ENCODE measurements around the gene PDE4B. TPM values are rescaled to one million over a fixed set of nuclear protein-coding genes. Genes with fewer than 3 reads are reported as not detected.
"Not testable (repeated sequence)": the region's sequence is repeated elsewhere in the genome, so short reads cannot be mapped to it uniquely, and the experiment has no call there.

PDE4B gene
- total RNA-seq, 2 donors from 2014 or later = 1.6 to 12.2 TPM

DNA sequence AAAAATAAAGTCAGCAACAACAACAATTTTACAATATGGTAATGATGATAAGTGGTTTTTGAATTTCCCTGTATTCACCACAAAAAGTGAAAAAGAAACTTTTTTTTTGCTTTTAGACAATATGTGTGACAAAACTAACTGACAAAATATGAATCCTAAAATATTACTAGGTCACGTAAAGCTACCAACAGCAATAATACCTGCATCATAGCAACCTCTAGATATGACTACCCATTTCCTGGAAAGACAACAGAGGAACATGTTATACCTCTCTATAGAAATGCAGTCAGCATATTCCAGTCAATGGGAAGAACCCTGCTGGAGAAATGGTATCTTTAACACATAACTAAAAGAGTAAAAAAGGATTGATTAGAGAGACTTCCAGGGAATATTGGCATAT lies 73.7 kb downstream of the PDE4B start:
- H3K4me1 ChIP-seq = no peaks in the 10 kb centered on the region
- H3K27ac ChIP-seq = no peak overlapping the region
- DNase-seq (no peak), ATAC-seq (no peak)
- TF ChIP-seq, protein P1, sequence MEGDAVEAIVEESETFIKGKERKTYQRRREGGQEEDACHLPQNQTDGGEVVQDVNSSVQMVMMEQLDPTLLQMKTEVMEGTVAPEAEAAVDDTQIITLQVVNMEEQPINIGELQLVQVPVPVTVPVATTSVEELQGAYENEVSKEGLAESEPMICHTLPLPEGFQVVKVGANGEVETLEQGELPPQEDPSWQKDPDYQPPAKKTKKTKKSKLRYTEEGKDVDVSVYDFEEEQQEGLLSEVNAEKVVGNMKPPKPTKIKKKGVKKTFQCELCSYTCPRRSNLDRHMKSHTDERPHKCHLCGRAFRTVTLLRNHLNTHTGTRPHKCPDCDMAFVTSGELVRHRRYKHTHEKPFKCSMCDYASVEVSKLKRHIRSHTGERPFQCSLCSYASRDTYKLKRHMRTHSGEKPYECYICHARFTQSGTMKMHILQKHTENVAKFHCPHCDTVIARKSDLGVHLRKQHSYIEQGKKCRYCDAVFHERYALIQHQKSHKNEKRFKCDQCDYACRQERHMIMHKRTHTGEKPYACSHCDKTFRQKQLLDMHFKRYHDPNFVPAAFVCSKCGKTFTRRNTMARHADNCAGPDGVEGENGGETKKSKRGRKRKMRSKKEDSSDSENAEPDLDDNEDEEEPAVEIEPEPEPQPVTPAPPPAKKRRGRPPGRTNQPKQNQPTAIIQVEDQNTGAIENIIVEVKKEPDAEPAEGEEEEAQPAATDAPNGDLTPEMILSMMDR (IDR thresholded peaks at IDR 0.05) = no peak
- TF ChIP-seq POLR2A (IDR thresholded peaks at IDR 0.05) = no peak
- H3K27me3 ChIP-seq = no peaks in the 10 kb centered on the region
- no peaks in the 10 kb centered on the region for H3K36me3 ChIP-seq (replicated peaks in 1 of 2; ENCODE audit: insufficient read depth in 1 of 2, low read depth in 2 of 2)
- intact Hi-C loops (cut with DNase I) = no loop called here
- WGBS, 2 donors = 73 to 74% methylated on average over 1 of the region's 1 CpG
- H3K4me3 ChIP-seq = no peak overlapping the region
- H3K9me3 ChIP-seq = no peaks in the 10 kb centered on the region

- Histone ChIP-seq H3K27ac (no peak overlapping the region), H3K4me3 (no peak overlapping the region), H3K4me1 (no peaks in the 10 kb centered on the region), H3K27me3 (no peaks in the 10 kb centered on the region), H3K9me3 (no peaks in the 10 kb centered on the region), H3K36me3 (replicated peaks in 1 of 2; ENCODE audit: insufficient read depth in 1 of 2, low read depth in 2 of 2) (no peaks in the 10 kb centered on the region)
- 10 to 20% methylated on average over 2 of the region's 2 CpGs for WGBS, 2 donors
- no peak for ATAC-seq
- TF ChIP-seq, protein P1 (IDR thresholded peaks at IDR 0.05) = no peak
- no peak for TF ChIP-seq POLR2A (IDR thresholded peaks at IDR 0.05)
- no peak for DNase-seq
- intact Hi-C loops (cut with DNase I) = no loop called here
These were observed 79.6 kb downstream of the PDE4B start for GRCh38 chr1:65872301-65872700.

DNA sequence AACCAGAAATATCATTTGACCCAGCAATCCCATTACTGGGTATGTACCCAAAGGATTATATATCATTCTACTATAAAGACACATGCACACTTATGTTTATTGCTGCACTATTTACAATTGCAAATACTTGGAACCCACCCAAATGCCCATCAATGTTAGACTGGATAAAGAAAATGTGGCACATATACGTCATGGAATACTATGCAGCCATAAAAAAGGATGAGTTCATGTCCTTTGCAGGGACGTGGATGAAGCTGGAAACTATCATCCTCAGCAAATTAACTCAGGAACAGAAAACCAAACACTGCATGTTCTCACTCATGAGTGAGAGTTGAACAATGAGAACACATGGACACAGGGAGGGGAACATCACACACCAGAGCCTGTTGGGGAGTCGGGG lies 85.6 kb downstream of the PDE4B start:
- H3K36me3 ChIP-seq (replicated peaks in 1 of 2; ENCODE audit: insufficient read depth in 1 of 2, low read depth in 2 of 2); DNase-seq; H3K4me1 ChIP-seq; H3K4me3 ChIP-seq; H3K27ac ChIP-seq; ATAC-seq; intact Hi-C loops (cut with DNase I); H3K9me3 ChIP-seq; H3K27me3 ChIP-seq: not testable (repeated sequence)
- WGBS, 2 donors = 68 to 73% methylated on average over 3 of the region's 3 CpGs

DNA sequence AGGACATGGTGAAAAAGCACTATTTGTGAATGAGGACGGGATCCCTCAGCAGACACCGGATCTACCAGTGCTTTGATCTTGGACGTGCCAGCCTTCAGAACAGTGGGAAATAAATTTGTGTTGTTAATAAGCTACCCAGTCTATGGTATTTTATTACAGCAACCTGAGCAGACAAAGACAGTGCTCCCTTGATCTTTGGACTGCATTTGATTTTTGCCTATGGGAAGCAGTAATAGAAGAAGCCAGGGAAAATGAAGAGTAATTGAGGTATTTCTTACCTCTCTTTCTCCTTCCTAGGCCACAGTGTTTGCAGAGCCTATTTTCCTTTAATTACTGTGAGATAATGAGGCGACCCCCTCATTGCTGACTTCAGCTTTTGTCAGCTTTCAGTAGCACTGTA lies 87.9 kb downstream of the PDE4B start:
- no peaks in the 10 kb centered on the region for H3K36me3 ChIP-seq (replicated peaks in 1 of 2; ENCODE audit: insufficient read depth in 1 of 2, low read depth in 2 of 2)

GRCh38 chr1:65881067-65881594 lies 88.4 kb downstream of the PDE4B start:
- TF ChIP-seq, protein P1 (IDR thresholded peaks at IDR 0.05) = no peak
- TF ChIP-seq POLR2A (IDR thresholded peaks at IDR 0.05) = no peak
- Histone ChIP-seq H3K9me3 (no peaks in the 10 kb centered on the region), H3K27ac (no peak overlapping the region), H3K27me3 (no peaks in the 10 kb centered on the region), H3K4me1 (no peaks in the 10 kb centered on the region), H3K4me3 (no peak overlapping the region), H3K36me3 (replicated peaks in 1 of 2; ENCODE audit: insufficient read depth in 1 of 2, low read depth in 2 of 2) (no peaks in the 10 kb centered on the region)
- 47 to 55% methylated on average over 2 of the region's 2 CpGs for WGBS, 2 donors
- DNase-seq (no peak), ATAC-seq (no peak)
- intact Hi-C loops (cut with DNase I) = no loop called here

More for the DNA sequence above, 87.9 kb downstream of the PDE4B start:
- no peaks in the 10 kb centered on the region for H3K9me3 ChIP-seq
- no peak for DNase-seq
- H3K27ac ChIP-seq = no peak overlapping the region
- H3K4me3 ChIP-seq = no peak overlapping the region
- H3K4me1 ChIP-seq = no peaks in the 10 kb centered on the region
- no peaks in the 10 kb centered on the region for H3K27me3 ChIP-seq
- no peak for ATAC-seq
- 31 to 36% methylated on average over 4 of the region's 4 CpGs for WGBS, 2 donors
- intact Hi-C loops (cut with DNase I) = no loop called here
- no peak for TF ChIP-seq POLR2A (IDR thresholded peaks at IDR 0.05)
- TF ChIP-seq, protein P1 (IDR thresholded peaks at IDR 0.05) = no peak

All from body of pancreas (tissue), 4 donors.